ENCODE data around the gene COL23A1.

DNA sequence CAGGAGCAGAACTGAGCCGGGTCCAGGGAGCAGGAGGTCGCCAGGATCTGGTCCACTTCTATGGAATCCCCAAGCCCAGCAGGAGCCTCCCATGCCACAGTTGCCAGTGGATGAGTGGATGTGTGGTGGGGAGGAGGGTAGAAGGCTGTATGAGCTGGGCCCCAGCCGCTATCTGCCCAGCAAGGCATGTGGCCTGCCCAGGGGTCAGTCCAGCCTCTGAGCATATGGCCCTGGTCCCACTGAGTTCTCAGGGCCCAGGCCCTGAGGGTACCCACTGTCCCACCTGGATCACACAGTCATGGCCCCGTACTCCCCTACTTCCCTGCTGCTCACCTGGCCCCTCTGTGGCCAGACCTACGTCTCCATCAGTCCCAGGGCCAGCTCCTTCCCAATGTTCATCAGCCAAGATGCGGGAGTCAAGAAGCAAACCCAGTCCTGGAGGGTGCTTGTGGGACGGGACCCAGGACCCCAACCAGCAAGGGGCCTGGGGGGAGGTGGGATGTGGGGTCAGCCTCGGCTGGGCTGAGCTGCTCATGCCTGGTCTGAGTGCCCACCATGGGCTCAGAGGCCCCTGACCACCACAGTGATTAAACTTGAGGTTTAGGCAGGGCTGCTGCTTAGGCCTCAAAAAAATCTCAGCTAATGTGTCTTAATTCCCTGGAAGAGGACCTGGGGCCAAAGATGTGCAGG lies 152.7 kb downstream of the COL23A1 start:
- TF ChIP-seq, protein P1, sequence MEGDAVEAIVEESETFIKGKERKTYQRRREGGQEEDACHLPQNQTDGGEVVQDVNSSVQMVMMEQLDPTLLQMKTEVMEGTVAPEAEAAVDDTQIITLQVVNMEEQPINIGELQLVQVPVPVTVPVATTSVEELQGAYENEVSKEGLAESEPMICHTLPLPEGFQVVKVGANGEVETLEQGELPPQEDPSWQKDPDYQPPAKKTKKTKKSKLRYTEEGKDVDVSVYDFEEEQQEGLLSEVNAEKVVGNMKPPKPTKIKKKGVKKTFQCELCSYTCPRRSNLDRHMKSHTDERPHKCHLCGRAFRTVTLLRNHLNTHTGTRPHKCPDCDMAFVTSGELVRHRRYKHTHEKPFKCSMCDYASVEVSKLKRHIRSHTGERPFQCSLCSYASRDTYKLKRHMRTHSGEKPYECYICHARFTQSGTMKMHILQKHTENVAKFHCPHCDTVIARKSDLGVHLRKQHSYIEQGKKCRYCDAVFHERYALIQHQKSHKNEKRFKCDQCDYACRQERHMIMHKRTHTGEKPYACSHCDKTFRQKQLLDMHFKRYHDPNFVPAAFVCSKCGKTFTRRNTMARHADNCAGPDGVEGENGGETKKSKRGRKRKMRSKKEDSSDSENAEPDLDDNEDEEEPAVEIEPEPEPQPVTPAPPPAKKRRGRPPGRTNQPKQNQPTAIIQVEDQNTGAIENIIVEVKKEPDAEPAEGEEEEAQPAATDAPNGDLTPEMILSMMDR (IDR thresholded peaks at IDR 0.05; ENCODE audit: poor library complexity): no peak
- TF ChIP-seq EZH2phosphoT487 (IDR thresholded peaks at IDR 0.05; ENCODE audit: low read depth, severe bottlenecking, unreplicated experiment) (no peak), EZH2 (IDR thresholded peaks at IDR 0.05; ENCODE audit: borderline replicate concordance) (no peak)

All from hepatocyte (in vitro differentiated cells).